ENCODE data around the gene PDIA5.

Gene PDIA5

DNA sequence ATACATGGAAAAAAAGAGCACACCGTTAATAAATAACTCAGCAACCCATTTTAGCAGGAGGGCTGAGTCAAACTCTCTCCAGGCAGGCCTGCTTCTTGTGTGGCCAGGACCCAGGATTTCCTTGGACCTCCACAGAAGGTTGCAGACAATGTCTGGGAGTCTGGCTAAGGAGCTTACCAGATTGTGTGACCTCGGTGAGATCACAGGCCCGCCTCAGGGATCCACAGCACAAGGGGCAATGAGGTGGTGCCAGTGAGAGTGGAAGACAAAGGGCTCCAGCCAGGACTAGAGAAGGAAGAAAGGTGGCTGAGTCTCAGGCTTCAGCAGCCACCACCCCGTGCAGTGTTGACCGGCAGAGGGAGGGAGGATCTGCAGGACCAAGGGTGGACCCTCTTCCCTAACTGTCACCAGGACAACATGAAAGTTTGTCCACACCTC is 102.7 kb downstream of the PDIA5 start:
- DNase-seq (ENCODE audit: low read depth) = no peak

DNA sequence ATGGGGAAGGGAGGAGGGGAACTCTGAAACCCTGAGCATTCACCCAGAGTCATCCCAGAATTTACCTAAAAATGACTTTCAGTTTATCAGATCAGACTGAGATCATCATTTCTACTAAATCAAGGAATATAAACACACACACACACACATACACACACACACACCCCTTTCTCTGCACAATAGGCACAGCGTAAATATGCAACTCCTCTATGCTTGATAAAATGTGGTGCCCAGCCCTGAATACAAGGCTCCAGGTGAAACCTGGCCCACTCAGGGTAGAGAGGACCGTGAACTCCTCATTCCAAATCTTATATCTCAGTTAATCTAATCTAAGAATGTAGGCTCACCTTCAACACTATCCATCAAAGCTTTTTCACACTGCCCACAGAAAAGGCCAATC is 103.1 kb downstream of the PDIA5 start:
- no peak for DNase-seq (ENCODE audit: low read depth)

GRCh38 chr3:123180791-123181190 is 114.0 kb downstream of the PDIA5 start:
- DNase-seq (ENCODE audit: low read depth) = no peak

- DNase-seq (ENCODE audit: low read depth) = no peak
Measured at GRCh38 chr3:123186695-123187094, 119.9 kb downstream of the PDIA5 start.

DNA sequence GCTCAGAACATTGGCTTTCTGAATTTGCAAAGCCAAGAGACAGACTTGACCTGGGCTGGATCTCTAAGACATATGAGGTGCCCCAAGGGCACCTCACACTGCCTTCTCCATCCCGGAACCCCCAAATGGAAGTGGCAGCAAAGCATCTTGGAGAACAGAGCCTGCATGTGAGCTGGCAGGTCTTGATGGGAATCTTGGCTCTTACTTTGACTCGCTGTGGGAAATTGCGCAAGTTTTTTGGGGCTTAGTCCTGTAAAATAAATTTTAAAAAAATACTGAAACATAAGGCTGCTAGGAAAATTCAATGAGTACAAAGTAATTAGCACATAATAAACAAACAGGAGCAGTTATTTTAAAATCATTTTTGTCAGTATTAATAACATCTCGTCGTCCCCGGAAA is 121.2 kb downstream of the PDIA5 start:
- DNase-seq (ENCODE audit: low read depth) = no peak

- DNase-seq (ENCODE audit: low read depth) = no peak
Measured at GRCh38 chr3:123193448-123194101, 126.8 kb downstream of the PDIA5 start.

- DNase-seq (ENCODE audit: low read depth) = no peak
Measured at GRCh38 chr3:123194552-123194951, 127.7 kb downstream of the PDIA5 start.

DNA sequence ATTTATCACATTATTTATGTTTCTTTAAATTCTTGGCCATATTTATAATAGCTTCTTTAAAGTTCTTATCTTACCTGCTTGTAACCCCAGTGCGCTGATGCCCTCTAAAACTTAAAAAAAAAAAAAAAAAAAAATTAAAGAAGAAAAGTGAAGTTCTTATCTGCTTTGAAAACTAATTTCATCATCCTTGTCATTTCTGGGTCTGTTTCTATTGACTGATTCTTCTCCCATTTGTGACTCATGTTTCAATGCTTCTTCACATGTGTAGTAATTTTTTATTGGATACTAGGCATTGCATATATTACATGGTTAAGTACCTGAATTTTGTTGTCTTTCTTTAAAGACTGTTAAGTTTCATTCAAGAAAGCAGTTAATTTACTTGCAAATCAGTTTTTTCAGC is 131.5 kb downstream of the PDIA5 start:
- no peak for DNase-seq (ENCODE audit: low read depth)

DNA sequence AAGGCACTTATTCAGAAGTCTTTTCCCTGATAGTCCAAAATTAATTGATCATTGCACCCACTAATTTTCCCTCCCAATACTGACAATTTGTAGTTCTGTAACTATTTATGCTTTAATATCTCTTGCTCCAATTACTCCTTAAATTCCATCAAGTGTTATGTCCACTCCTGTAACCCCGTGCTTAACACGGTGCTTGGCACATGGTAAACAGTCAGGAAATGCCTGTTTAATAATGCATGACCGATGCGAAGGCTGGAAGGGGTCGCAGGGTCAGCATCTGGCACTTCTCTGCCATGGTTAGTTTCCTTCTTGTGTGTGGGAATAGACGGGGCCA is 134.4 kb downstream of the PDIA5 start:
- no peak for DNase-seq (ENCODE audit: low read depth)

DNA sequence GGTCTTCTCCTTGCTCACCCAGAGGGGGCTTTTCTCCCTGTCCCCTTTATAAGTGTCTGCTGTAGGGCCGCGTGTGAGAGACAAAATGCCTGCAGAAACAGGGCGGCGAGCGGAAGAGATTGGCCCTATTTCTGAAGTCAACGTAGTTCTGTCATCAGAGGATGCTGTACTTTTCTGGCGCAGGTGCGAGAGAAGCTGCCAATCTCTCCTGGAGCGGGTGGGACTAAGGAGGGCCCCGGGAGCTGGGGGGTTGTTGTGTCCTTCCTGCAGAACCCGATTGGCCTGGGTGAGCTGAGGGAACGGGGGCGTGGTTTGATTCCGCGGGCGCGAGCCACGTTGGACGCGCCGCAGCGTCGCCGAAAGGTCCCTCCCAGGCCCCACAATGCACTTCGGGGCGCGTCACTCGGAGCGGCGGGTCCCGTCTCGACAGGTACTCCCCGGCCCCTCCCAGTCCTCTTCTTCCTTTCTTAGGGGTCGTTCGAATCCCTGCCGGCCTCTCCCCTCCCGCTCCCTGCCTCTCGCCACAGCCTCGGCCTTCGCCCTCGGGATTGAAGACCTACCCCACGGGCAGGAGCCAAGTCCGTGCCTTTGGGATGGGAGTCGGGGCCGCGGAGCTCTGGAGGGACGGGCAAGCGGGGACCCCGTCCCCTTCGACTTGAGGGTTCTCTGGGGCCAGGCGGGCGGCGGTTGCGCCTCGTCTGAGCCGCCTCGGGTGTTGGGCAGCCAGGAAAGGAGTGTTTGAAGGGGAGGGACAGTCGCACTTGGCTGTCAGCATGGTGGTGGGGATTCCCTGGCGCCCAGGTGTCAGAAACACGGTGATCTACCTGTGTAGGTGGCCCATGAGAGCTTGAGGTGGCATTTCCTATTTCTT is 135.0 kb downstream of the PDIA5 start, which contains the start of gene SEC22A:
SEC22A (plus strand) TSS at position 387 of the 871 bp plus-strand sequence. CDS start 7,275 bp downstream, outside the sequence.
- DNase-seq (ENCODE audit: low read depth) = peak; percentile 77

DNA sequence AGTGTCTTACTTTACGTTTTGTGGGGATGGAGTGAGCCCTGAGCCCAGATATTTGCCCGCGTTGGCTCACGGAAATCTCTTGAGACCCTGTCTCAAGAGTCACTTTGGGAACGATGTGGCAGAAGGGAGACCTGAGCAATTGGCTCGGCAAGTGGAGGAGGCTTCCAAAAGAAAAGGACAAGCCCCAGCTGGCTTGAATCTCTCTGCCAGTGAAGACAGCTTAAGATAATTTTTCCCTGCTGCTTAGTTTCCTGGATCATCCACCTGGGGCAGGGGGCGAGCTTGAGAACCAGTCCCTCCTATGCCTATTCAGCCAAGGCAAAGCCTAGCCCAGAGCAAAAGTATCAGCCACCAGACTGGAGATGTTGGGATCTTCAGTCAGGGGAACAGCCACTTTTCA is 135.6 kb downstream of the PDIA5 start:
- no peak for DNase-seq (ENCODE audit: low read depth)
